CD4-positive, alpha-beta T cell treated with Interferon gamma for 1 hour (primary cell): ENCODE results near the gene RSAD1.
"Not testable (repeated sequence)": the region's sequence is repeated elsewhere in the genome, so short reads cannot be mapped to it uniquely, and the experiment has no call there.

Experiments used
- DNase-seq: peaks from one replicate; pipeline ENCODE4 v3.0.0-alpha.2; 2020

Gene RSAD1

GRCh38 chr17:50458701-50459676 is 19.7 kb upstream of the RSAD1 start:
- no peak for DNase-seq

- DNase-seq, result no peak
Observed at GRCh38 chr17:50459756-50460155, 18.9 kb upstream of the RSAD1 start.

GRCh38 chr17:50460831-50461526 is 17.7 kb upstream of the RSAD1 start:
- no peak for DNase-seq

DNA sequence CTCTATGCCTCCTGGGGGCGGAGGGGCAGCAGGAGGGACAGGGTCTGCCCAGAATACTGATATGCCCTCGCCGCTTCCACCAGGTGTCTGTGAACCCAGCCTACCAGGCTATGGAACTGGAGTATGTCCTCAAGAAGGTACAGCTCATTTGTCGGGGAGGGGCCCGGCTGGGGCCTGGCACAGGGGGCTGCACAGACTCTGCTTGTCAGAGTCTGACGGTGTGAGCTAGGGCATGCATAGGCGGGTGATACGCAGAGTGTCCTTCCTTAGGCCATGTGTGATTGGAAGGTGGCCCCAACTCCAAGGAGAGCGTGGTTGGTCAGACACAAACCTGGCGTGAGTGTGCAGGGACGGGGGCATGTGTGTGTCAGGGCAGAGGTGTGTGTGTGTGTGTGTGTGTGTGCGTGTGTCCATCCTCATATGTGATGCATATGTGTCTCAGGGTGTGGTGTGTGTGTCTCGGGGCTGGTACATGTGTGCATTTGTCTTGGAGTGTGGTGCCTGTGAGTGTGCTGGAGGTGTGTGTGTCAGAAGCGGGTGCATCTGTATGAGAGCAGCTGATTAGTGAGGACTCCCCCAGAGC is 17.0 kb upstream of the RSAD1 start:
- DNase-seq, result no peak

DNA sequence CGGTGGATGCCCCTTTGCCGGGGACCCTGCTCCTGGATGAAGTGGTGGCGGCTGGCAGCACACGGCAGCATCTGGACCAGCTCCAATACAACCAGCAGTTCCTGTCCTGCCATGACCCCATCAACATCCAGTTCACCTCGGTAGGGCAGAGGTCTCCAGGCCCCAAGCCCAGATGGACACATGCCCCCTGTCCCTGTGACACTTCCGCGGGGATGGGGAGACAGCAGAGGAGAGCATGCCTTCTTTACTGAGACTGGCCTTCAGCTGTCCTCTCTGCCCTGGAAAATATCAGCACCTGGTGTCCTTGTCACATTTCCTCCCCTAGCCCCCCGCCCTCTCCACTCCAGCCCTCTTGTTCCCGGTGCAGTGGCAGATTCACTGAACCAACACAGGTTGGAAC is 16.2 kb upstream of the RSAD1 start:
- no peak for DNase-seq

GRCh38 chr17:50464121-50464520 is 14.5 kb upstream of the RSAD1 start:
- DNase-seq, result no peak

DNA sequence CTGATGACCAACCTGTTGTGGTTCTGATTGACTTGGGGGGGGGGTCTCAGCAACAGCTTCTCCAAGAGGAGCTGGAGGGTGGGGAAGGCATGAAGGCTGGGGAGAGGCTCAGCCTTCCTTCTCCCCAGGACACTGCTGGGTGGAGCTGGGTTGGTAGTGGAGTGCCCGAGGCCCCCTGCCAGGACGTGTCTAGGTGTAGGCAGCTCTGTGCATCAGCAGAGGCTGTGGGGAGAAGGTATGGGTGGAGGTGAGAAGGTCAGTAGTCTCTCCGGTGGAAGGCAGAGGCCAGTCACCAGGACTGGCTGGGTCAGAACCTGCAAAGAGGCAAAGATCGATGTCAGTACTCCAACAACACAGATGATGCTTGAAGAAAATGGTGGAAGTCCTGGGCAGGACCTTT is 13.9 kb upstream of the RSAD1 start:
- no peak for DNase-seq

DNA sequence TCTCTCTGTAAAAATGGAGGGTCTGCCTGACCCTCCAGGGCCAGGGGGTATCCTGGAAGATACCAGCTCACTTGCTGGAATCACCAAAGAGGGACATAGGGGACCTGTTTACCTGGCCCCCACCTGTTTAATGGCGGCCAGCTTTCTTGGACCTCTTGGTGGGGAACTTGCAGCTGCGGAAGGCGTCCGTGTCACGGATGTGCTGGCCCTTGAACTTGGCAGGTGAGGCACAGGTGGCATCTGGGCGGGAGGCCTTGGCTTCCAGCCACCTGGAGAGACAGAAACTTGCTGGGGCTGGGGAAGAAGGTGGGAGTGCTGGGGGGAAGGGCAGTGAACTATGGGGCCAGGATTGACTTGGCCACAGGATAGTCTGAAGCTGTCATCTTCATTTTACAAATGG is 13.5 kb upstream of the RSAD1 start:
- DNase-seq, result no peak

GRCh38 chr17:50465635-50466034 is 13.0 kb upstream of the RSAD1 start:
- DNase-seq, result no peak

DNA sequence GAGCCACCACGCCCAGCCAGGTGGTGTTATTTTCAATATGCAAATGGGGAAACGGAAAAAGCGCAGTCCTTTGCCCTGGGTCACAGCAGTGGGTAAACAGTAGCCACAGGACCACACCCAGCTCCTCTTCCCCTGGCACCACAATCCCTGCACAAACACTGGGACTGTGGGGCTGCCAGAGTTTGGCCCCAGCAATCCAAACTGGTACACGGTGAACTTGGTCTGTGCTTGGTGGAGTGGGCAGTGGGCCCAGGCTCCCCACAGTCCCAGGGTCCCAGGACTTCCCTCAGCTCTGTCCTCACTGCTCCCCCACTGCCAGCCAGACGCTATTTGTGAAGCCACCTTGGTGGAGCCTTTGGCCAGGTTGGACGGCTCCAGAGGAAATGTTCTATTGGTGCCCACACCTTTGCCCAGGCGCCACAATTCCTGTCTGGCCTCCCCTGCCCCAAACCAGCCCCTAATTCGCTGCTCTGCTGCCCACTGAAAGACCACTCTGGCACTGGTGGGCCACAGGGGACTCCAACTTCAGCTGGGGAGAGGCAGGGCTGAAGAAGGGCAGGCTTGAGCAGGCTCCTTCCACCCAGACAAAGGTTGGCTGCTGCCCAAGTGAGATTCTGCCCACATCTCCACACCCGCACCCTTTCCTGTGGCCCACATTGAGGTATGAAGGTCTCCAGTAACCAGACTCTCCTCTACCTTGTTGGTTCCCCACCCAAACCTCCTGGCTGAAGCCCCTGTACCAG is 12.1 kb upstream of the RSAD1 start:
- no peak for DNase-seq

DNA sequence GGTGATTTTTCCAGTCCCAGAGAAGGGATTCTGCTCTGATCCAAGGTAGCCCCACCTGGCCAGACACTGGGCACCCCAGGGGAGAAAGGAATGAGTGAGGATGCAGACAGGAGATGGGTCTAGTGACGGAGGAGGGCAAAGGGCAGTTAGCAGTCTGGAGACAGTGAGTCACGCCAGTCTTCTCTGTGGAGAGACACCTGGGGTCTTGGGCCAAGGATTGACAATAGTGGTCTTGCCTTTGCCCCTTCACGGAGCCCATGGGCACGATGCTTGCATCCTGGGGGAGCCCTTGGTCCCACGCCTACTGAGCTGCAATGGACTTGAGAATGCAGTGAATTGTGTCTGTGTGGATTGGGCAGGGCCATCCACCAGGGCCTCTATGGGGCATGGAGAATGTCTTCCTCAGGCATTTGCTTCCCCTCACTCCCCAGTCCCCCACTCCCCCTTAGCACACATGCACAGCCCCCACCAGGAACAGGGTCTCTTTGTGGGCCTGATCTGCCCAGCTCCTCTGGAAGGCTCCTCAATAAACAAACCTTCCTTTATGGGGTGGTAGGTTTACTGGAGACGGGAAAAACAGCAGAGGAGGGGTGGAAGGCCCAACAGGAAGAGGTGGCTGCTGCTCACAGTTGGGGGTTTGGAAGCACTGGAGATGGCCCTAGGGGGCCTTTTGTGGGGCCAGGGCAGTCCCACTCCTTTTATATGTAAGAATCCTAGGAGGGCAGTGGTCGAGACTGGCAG is 11.4 kb upstream of the RSAD1 start:
- DNase-seq, result no peak

DNA sequence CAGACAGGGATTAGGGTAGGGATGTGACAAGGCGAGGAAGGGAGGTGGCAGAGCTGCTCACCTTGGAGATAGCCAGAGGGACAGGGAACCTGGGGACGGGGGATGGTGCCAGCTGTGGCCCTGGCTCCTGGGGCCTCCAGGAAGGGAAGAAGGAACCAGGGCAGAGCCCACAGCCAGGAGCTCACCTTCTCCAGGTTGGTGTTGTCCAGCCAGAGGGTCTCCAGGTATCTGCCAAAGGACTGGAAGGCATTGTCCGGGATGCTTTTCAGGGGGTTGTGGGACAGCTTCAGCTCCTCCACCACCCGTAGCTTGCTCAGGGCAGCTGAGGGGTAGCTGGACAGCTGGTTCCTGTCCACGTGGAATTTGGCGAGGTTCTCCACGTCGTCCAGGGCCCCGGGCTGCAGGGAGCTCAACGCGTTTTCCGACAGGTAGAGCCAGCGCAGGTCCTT is 10.8 kb upstream of the RSAD1 start:
- no peak for DNase-seq

DNA sequence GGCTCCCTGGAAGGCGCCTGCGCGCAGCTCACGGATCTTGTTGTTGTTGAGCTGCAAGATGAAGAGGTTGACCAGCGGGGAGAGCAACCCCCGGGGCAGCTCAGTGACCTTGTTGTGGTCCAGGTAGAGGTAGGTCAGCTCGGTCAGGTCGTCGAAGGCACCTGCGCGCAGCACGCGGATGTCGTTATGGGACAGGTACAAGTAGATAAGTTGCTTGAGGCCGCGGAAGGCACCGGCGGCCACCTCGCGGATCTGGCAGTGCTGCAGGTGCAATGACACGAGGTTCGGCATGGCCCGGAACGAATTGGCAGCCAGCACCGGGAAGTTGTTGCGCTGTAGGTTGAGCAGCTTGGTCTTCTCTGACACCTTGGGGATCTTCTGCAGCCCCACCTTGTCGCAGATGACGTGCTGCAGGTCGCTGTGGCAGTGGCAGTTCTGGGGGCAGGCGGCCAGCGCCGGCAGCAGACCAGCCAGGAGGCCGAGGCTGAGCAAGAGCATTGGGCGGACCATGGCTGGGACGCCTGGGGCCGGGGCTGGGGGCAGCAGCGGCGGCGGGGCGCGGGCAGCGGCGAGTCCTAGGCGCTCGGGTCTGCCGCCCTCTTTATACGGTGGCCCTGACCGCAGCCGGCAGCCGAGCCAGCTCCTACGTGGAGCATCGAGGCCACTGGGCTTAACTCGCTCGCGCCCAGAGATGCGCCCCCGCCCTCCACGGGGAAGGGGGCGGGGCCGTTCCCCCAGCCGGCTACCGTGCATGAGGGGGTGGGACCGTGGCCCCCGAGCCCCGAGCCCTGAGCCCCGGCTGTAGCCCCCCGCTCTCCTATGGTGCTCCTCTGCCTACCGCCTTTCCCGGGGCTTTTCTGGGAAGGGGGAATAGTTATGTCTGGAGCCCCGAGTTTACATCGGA is 10.1 kb upstream of the RSAD1 start, which contains the start of gene CHAD:
Gene CHAD, minus strand, starts transcription at position 577 of the 904 bp plus-strand sequence. Its CDS starts 67 bp downstream, at position 510.
- no peak for DNase-seq

- no peak for DNase-seq
Observed at GRCh38 chr17:50469208-50469605, 9.5 kb upstream of the RSAD1 start.

- DNase-seq, result no peak
Observed at GRCh38 chr17:50469671-50470305, 8.9 kb upstream of the RSAD1 start.

DNA sequence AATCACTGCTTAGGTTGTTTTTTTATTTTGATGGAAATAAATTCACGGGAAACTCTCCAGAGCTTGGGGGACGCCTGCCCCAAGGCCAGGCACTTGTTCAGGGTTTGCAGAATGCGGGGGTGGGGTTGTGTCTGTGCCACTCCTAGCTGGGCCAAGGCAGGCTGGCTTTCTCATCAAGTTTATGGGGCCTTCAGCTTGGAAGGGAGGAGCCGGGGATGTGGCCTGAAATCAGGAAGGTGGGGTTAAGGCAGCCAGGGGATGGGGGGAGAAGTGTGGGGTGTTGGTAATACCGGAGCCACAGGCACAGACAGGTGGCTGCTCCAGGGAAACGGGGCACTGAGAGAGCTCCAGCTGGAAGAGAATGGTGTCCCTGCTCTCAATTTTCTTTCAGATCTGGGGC is 8.2 kb upstream of the RSAD1 start:
- DNase-seq, result no peak

- no peak for DNase-seq
Observed at GRCh38 chr17:50471009-50471905, 7.4 kb upstream of the RSAD1 start.

GRCh38 chr17:50472286-50472685 is 6.4 kb upstream of the RSAD1 start:
- DNase-seq, result no peak

DNA sequence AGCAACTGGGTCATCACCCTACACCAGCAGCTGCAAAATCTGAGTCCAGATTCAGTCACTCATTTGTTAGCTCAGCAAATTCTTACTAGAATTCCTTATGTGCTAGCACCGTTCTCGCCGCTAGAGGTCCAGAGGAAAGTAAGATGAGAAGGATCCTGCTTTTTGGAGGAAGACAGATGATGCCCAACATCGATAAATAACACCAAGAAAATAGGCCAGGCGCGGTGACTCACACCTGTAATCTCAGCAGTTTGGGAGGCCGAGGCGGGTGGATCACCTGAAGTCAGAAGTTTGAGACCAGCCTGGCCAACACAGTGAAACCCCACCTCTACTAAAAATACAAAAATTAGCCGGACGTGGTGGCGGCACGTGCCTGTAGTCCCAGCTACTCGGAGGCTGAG is 5.9 kb upstream of the RSAD1 start:
- DNase-seq, result not testable (repeated sequence)
